HG02571 (cell line): ENCODE data around the gene CALCOCO1.

Experiments
- ATAC-seq: cut with Tn5 transposase; IDR thresholded peaks from one replicate; pipeline ENCODE4 v1.9.1; 2021; ENCODE audit warnings: mild to moderate bottlenecking, moderate library complexity; ENCODE audit not compliant: unreplicated experiment

CALCOCO1 gene

GRCh38 chr12:53667080-53667479 is 60.2 kb downstream of the CALCOCO1 start:
- no peak for ATAC-seq

- ATAC-seq = no peak
These were observed 62.3 kb downstream of the CALCOCO1 start for GRCh38 chr12:53664936-53665335.

GRCh38 chr12:53664191-53664590 is 63.1 kb downstream of the CALCOCO1 start:
- ATAC-seq = no peak

- ATAC-seq = no peak
These were observed 67.2 kb downstream of the CALCOCO1 start for GRCh38 chr12:53660041-53660440.

GRCh38 chr12:53659571-53659981 is 67.7 kb downstream of the CALCOCO1 start:
- ATAC-seq = no peak

- ATAC-seq = no peak
These were observed 68.2 kb downstream of the CALCOCO1 start for GRCh38 chr12:53659011-53659551.
